ENCODE results near the gene CHD3. TPM values are rescaled to one million over a fixed set of nuclear protein-coding genes. Genes with fewer than 3 reads are reported as not detected.
"Not testable (repeated sequence)": the region's sequence is repeated elsewhere in the genome, so short reads cannot be mapped to it uniquely, and the experiment has no call there.

Gene CHD3
- total and polyA plus RNA-seq, 9 donors: 47.6 to 124 (median 78.2) TPM

- H3K9me3 ChIP-seq (replicated peaks; ENCODE audit: control insufficient read depth, low read depth, low read length): no peaks in the 10 kb centered on the region
- H3K4me1 ChIP-seq (ENCODE audit: control insufficient read depth, insufficient read depth, low read length): peaks cover 23% of the 10 kb centered on the region
- no peak overlapping the region for H3K4me3 ChIP-seq (ENCODE audit: low read length)
- peaks cover 45% of the 10 kb centered on the region for H3K36me3 ChIP-seq (ENCODE audit: control insufficient read depth, insufficient read depth, low read length)
- no peak overlapping the region for H3K27ac ChIP-seq (ENCODE audit: low read length)
- no peaks in the 10 kb centered on the region for H3K27me3 ChIP-seq (ENCODE audit: control insufficient read depth, insufficient read depth, low read length)
- DNase-seq: no peak
Observed at GRCh38 chr17:7935859-7936258, 47.3 kb downstream of the CHD3 start.

- H3K27me3 ChIP-seq (ENCODE audit: control insufficient read depth, insufficient read depth, low read length): no peaks in the 10 kb centered on the region
- no peak overlapping the region for H3K4me3 ChIP-seq (ENCODE audit: low read length)
- no peaks in the 10 kb centered on the region for H3K9me3 ChIP-seq (replicated peaks; ENCODE audit: control insufficient read depth, low read depth, low read length)
- no peak overlapping the region for H3K27ac ChIP-seq (ENCODE audit: low read length)
- 86% methylated on average over 4 of the region's 4 CpGs for WGBS (ENCODE audit: insufficient coverage)
- H3K4me1 ChIP-seq (ENCODE audit: control insufficient read depth, insufficient read depth, low read length): peaks cover 9% of the 10 kb centered on the region
- DNase-seq: no peak
- H3K36me3 ChIP-seq (ENCODE audit: control insufficient read depth, insufficient read depth, low read length): peaks cover 65% of the 10 kb centered on the region
Observed at GRCh38 chr17:7940034-7940433, 51.4 kb downstream of the CHD3 start.

DNA sequence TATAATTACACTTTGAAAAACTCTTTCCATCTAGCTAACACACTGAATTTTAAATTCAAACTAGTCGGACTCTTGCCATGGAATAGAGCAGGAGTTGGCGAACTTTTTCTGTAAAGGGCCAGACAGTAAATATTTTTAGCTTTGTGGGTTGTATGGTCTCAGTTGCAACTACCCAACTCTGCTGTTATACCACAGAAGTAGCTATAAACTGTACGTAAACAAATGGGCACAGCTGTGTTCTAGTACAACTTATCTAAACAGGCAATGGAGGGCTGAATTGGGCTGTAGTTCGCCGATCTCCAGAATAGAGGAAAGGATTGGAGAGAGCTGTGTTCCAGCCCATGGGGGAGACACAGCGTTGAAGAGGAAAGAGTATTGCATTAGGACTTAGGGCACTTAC is 52.2 kb downstream of the CHD3 start:
- Histone ChIP-seq H3K9me3 (replicated peaks; ENCODE audit: control insufficient read depth, low read depth, low read length) (no peaks in the 10 kb centered on the region), H3K27ac (ENCODE audit: low read length) (no peak overlapping the region), H3K4me3 (ENCODE audit: low read length) (no peak overlapping the region), H3K36me3 (ENCODE audit: control insufficient read depth, insufficient read depth, low read length) (peaks cover 65% of the 10 kb centered on the region), H3K4me1 (ENCODE audit: control insufficient read depth, insufficient read depth, low read length) (peaks cover 9% of the 10 kb centered on the region), H3K27me3 (ENCODE audit: control insufficient read depth, insufficient read depth, low read length) (no peaks in the 10 kb centered on the region)
- 82% methylated on average over 5 of the region's 6 CpGs for WGBS (ENCODE audit: insufficient coverage)
- DNase-seq: no peak

GRCh38 chr17:7943291-7943690 is 54.7 kb downstream of the CHD3 start:
- H3K27ac ChIP-seq (ENCODE audit: low read length): no peak overlapping the region
- 90% methylated on average over 13 of the region's 13 CpGs for WGBS (ENCODE audit: insufficient coverage)
- H3K4me3 ChIP-seq (ENCODE audit: low read length): no peak overlapping the region
- H3K36me3 ChIP-seq (ENCODE audit: control insufficient read depth, insufficient read depth, low read length): peaks cover 73% of the 10 kb centered on the region
- peaks cover 9% of the 10 kb centered on the region for H3K4me1 ChIP-seq (ENCODE audit: control insufficient read depth, insufficient read depth, low read length)
- H3K27me3 ChIP-seq (ENCODE audit: control insufficient read depth, insufficient read depth, low read length): no peaks in the 10 kb centered on the region
- no peaks in the 10 kb centered on the region for H3K9me3 ChIP-seq (replicated peaks; ENCODE audit: control insufficient read depth, low read depth, low read length)
- DNase-seq: no peak

DNA sequence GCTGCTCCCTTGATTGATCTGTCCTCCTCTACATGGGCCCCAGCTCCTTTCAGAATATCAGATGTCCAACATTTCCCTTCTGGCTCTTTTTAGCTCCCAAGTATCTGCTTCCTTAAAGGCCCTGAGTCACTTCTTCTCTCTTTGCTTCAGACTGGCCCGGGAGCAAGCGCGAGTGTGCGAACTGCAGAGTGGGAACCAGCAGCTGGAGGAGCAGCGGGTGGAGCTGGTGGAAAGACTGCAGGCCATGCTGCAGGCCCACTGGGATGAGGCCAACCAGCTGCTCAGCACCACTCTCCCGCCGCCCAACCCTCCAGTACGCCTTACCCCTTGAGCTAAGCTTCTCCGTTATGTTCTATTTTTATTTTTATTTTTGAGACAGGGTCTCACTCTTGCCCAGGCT is 55.7 kb downstream of the CHD3 start:
- Histone ChIP-seq H3K27me3 (ENCODE audit: control insufficient read depth, insufficient read depth, low read length) (no peaks in the 10 kb centered on the region), H3K4me1 (ENCODE audit: control insufficient read depth, insufficient read depth, low read length) (peaks cover 9% of the 10 kb centered on the region), H3K9me3 (replicated peaks; ENCODE audit: control insufficient read depth, low read depth, low read length) (no peaks in the 10 kb centered on the region), H3K27ac (ENCODE audit: low read length) (no peak overlapping the region), H3K36me3 (ENCODE audit: control insufficient read depth, insufficient read depth, low read length) (peaks cover 79% of the 10 kb centered on the region), H3K4me3 (ENCODE audit: low read length) (no peak overlapping the region)
- WGBS (ENCODE audit: insufficient coverage): 82% methylated on average over 7 of the region's 9 CpGs
- no peak for DNase-seq

GRCh38 chr17:7945651-7946050 is 57.1 kb downstream of the CHD3 start:
- no peaks in the 10 kb centered on the region for H3K9me3 ChIP-seq (replicated peaks; ENCODE audit: control insufficient read depth, low read depth, low read length)
- no peak overlapping the region for H3K4me3 ChIP-seq (ENCODE audit: low read length)
- H3K27me3 ChIP-seq (ENCODE audit: control insufficient read depth, insufficient read depth, low read length): no peaks in the 10 kb centered on the region
- no peak for DNase-seq
- WGBS (ENCODE audit: insufficient coverage): 86% methylated on average over 7 of the region's 7 CpGs
- peaks cover 9% of the 10 kb centered on the region for H3K4me1 ChIP-seq (ENCODE audit: control insufficient read depth, insufficient read depth, low read length)
- no peak overlapping the region for H3K27ac ChIP-seq (ENCODE audit: low read length)
- H3K36me3 ChIP-seq (ENCODE audit: control insufficient read depth, insufficient read depth, low read length): peaks cover 67% of the 10 kb centered on the region

GRCh38 chr17:7946441-7946840 is 57.9 kb downstream of the CHD3 start:
- WGBS (ENCODE audit: insufficient coverage): no CpG with 5 or more reads among the region's 5 CpGs
- DNase-seq: no peak
- H3K27ac ChIP-seq (ENCODE audit: low read length): no peak overlapping the region
- no peak overlapping the region for H3K4me3 ChIP-seq (ENCODE audit: low read length)
- no peaks in the 10 kb centered on the region for H3K27me3 ChIP-seq (ENCODE audit: control insufficient read depth, insufficient read depth, low read length)
- no peaks in the 10 kb centered on the region for H3K9me3 ChIP-seq (replicated peaks; ENCODE audit: control insufficient read depth, low read depth, low read length)
- peaks cover 9% of the 10 kb centered on the region for H3K4me1 ChIP-seq (ENCODE audit: control insufficient read depth, insufficient read depth, low read length)
- peaks cover 61% of the 10 kb centered on the region for H3K36me3 ChIP-seq (ENCODE audit: control insufficient read depth, insufficient read depth, low read length)

GRCh38 chr17:7947651-7948050 is 59.1 kb downstream of the CHD3 start:
- H3K27me3 ChIP-seq (ENCODE audit: control insufficient read depth, insufficient read depth, low read length): no peaks in the 10 kb centered on the region
- no peak overlapping the region for H3K4me3 ChIP-seq (ENCODE audit: low read length)
- DNase-seq: no peak
- H3K36me3 ChIP-seq (ENCODE audit: control insufficient read depth, insufficient read depth, low read length): peaks cover 58% of the 10 kb centered on the region
- peaks cover 9% of the 10 kb centered on the region for H3K4me1 ChIP-seq (ENCODE audit: control insufficient read depth, insufficient read depth, low read length)
- 89% methylated on average over 5 of the region's 5 CpGs for WGBS (ENCODE audit: insufficient coverage)
- no peaks in the 10 kb centered on the region for H3K9me3 ChIP-seq (replicated peaks; ENCODE audit: control insufficient read depth, low read depth, low read length)
- H3K27ac ChIP-seq (ENCODE audit: low read length): no peak overlapping the region

- H3K27me3 ChIP-seq (ENCODE audit: control insufficient read depth, insufficient read depth, low read length): no peaks in the 10 kb centered on the region
- H3K4me1 ChIP-seq (ENCODE audit: control insufficient read depth, insufficient read depth, low read length): no peaks in the 10 kb centered on the region
- DNase-seq: no peak
- H3K27ac ChIP-seq (ENCODE audit: low read length): no peak overlapping the region
- H3K36me3 ChIP-seq (ENCODE audit: control insufficient read depth, insufficient read depth, low read length): peaks cover 34% of the 10 kb centered on the region
- H3K9me3 ChIP-seq (replicated peaks; ENCODE audit: control insufficient read depth, low read depth, low read length): no peaks in the 10 kb centered on the region
- WGBS (ENCODE audit: insufficient coverage): no CpG with 5 or more reads among the region's 3 CpGs
- no peak overlapping the region for H3K4me3 ChIP-seq (ENCODE audit: low read length)
Observed at GRCh38 chr17:7950578-7950977, 62.0 kb downstream of the CHD3 start.

GRCh38 chr17:7951143-7951792 is 62.7 kb downstream of the CHD3 start:
- no peak for DNase-seq
- Histone ChIP-seq H3K4me3 (ENCODE audit: low read length) (no peak overlapping the region), H3K27ac (ENCODE audit: low read length) (no peak overlapping the region), H3K4me1 (ENCODE audit: control insufficient read depth, insufficient read depth, low read length) (no peaks in the 10 kb centered on the region), H3K36me3 (ENCODE audit: control insufficient read depth, insufficient read depth, low read length) (peaks cover 27% of the 10 kb centered on the region), H3K9me3 (replicated peaks; ENCODE audit: control insufficient read depth, low read depth, low read length) (no peaks in the 10 kb centered on the region), H3K27me3 (ENCODE audit: control insufficient read depth, insufficient read depth, low read length) (no peaks in the 10 kb centered on the region)
- 85% methylated on average over 2 of the region's 5 CpGs for WGBS (ENCODE audit: insufficient coverage)

DNA sequence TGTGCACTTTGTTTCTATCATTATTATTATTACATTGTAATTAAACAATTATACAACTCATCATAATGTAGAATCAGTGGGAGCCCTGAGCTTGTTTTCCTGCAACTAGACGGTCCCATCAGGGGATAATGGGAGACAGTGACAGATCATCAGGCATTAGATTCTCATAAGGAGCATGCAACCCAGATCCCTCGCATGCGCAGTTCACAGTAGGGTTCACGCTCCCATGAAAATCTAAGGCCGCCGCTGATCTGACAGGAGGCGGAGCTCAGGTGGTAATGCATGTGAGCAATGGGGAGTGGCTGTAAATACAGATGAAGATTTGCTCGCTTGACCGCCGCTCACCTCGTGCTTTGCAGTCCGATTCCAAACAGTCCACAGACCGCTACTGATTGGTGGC is 64.7 kb downstream of the CHD3 start:
- DNase-seq; H3K9me3 ChIP-seq (replicated peaks; ENCODE audit: control insufficient read depth, low read depth, low read length); H3K27ac ChIP-seq (ENCODE audit: low read length); H3K4me1 ChIP-seq (ENCODE audit: control insufficient read depth, insufficient read depth, low read length); H3K27me3 ChIP-seq (ENCODE audit: control insufficient read depth, insufficient read depth, low read length); H3K4me3 ChIP-seq (ENCODE audit: low read length); H3K36me3 ChIP-seq (ENCODE audit: control insufficient read depth, insufficient read depth, low read length): not testable (repeated sequence)
- 94% methylated on average over 13 of the region's 13 CpGs for WGBS (ENCODE audit: insufficient coverage)

Data from muscle of leg (tissue), 11 donors.